Keratinocyte (primary cell): Measurements from ENCODE around the gene MID1. TPM values are rescaled to one million over a fixed set of nuclear protein-coding genes. Genes with fewer than 3 reads are reported as not detected.

Experiments
- DNase-seq: peaks from one replicate; pipeline ENCODE4 v3.0.0-alpha.2; 2011; ENCODE audit warnings: low read depth, missing footprints, low spot score
- FAIRE-seq: peaks from 2 replicates; lab custom pipeline; 2011; peaks lifted over from hg19 to GRCh38; lab: Jason Lieb, UNC
- H2AFZ ChIP-seq: 2 replicates; pipeline ENCODE4 v1.6.0; 2012; ENCODE audit warnings: low read length, control low read depth, inconsistent platforms; ENCODE audit not compliant: control insufficient read depth
- H3K27ac ChIP-seq: 2 replicates; pipeline ENCODE4 v1.5.1; 2011; ENCODE audit warnings: low read length; ENCODE audit not compliant: control insufficient read depth, insufficient read depth
- H3K27me3 ChIP-seq: 3 replicates; pipeline ENCODE4 v1.6.0; 2011; ENCODE audit warnings: low read length; ENCODE audit not compliant: control insufficient read depth, insufficient read depth; ENCODE audit errors: extremely low read depth
- H3K36me3 ChIP-seq, 2 experiments: 2 replicates in 1 of 2; 3 replicates in 1 of 2; pipeline ENCODE4 v1.5.1; 2011; ENCODE audit warnings: low read length in 2 of 2, mild to moderate bottlenecking in 1 of 2; ENCODE audit not compliant: control insufficient read depth in 2 of 2, insufficient read depth in 2 of 2; ENCODE audit errors: extremely low read depth in 1 of 2
- H3K4me1 ChIP-seq: 3 replicates; pipeline ENCODE4 v1.5.1; 2011; ENCODE audit warnings: low read length; ENCODE audit not compliant: control insufficient read depth, insufficient read depth; ENCODE audit errors: extremely low read depth
- H3K4me2 ChIP-seq: 3 replicates; pipeline ENCODE4 v1.6.0; 2011; ENCODE audit warnings: low read depth, low read length; ENCODE audit not compliant: control insufficient read depth, insufficient read depth; ENCODE audit errors: extremely low read depth
- H3K4me3 ChIP-seq, 3 experiments: fragments of 200-600 bp in 1 of 3; sonication (generic) in 1 of 3; 2 replicates in 2 of 3; 3 replicates in 1 of 3; pipeline ENCODE4 v1.5.1; 2011 to 2016; ENCODE audit warnings: low read length in 3 of 3, mild to moderate bottlenecking in 3 of 3, control low read depth in 2 of 3, inconsistent platforms in 1 of 3, low read depth in 1 of 3, mixed read lengths in 1 of 3, mixed run types in 1 of 3, moderate library complexity in 1 of 3; ENCODE audit not compliant: control insufficient read depth in 2 of 3, insufficient read depth in 2 of 3; ENCODE audit errors: extremely low read depth in 1 of 3
- H3K79me2 ChIP-seq: 2 replicates; pipeline ENCODE4 v1.6.0; 2012; ENCODE audit warnings: low read length; ENCODE audit not compliant: control insufficient read depth, insufficient read depth
- H3K9ac ChIP-seq: 3 replicates; pipeline ENCODE4 v1.6.0; 2011; ENCODE audit warnings: low read length; ENCODE audit not compliant: control insufficient read depth, insufficient read depth; ENCODE audit errors: extremely low read depth
- H3K9me1 ChIP-seq: 3 replicates; pipeline ENCODE4 v1.6.0; 2011; ENCODE audit warnings: low read length; ENCODE audit not compliant: control insufficient read depth, insufficient read depth; ENCODE audit errors: extremely low read depth
- H3K9me3 ChIP-seq: 2 replicates; pipeline ENCODE4 v1.5.1; 2012; ENCODE audit warnings: low read depth, low read length; ENCODE audit not compliant: control insufficient read depth
- H4K20me1 ChIP-seq: 3 replicates; pipeline ENCODE4 v1.6.0; 2011; ENCODE audit warnings: low read length; ENCODE audit not compliant: control insufficient read depth, insufficient read depth; ENCODE audit errors: extremely low read depth
- CTCF ChIP-seq, 3 experiments: IDR thresholded peaks in 1 of 3; conservative IDR thresholded peaks in 1 of 3; optimal IDR thresholded peaks in 1 of 3; 2 replicates in 2 of 3; 3 replicates in 1 of 3; pipeline versions ENCODE3 to v1.5.1; 2011; ENCODE audit warnings: low read length in 3 of 3, mild to moderate bottlenecking in 3 of 3, moderate library complexity in 2 of 3, control low read depth in 1 of 3, inconsistent platforms in 1 of 3; ENCODE audit not compliant: insufficient read depth in 2 of 3; ENCODE audit errors: extremely low read depth in 1 of 3
- EZH2 ChIP-seq: IDR thresholded peaks from one replicate; pipeline ENCODE4 v1.6.1; 2012; ENCODE audit warnings: inconsistent platforms, mild to moderate bottlenecking, low read length, moderate library complexity
- dilution Hi-C: fragments of 300-500 bp; cut with MboI; formaldehyde crosslinking; loops from one replicate; pipeline ENCODE4 v1.7.0; 2020; ENCODE audit warnings: low sequenced_read_pairs; ENCODE audit not compliant: extremely low pct_ligation_motif_present
- polyA plus RNA-seq, 5 experiments: library from polyadenylated mRNA; depleted of rRNA in 3 of 5; stranded (reverse) in 3 of 5; stranded (forward) in 1 of 5; unstranded in 1 of 5; fragments of >200 nt; gene quantifications; 1 replicate in 1 of 5; 2 replicates in 3 of 5; 3 replicates in 1 of 5; pipeline versions ENCODE4 v1.2.1 to v1.2.3, GENCODE V29; 2011 to 2012; ENCODE audit warnings: missing spikeins in 2 of 5, low read depth in 1 of 5, low replicate concordance in 1 of 5

Gene MID1
- polyA plus RNA-seq, 1 donor (not counting 4 experiments of a cell fraction or from before 2014, with no cell fraction given) = 9.2 TPM

- H3K27ac ChIP-seq = no peak overlapping the region
- H3K79me2 ChIP-seq = no peaks in the 10 kb centered on the region
- no peak for TF ChIP-seq CTCF (optimal IDR thresholded peaks at IDR 0.05 in 1 of 3, IDR thresholded peaks at IDR 0.05 in 1 of 3, conservative IDR thresholded peaks at IDR 0.05 in 1 of 3; ENCODE audit: extremely low read depth in 1 of 3, insufficient read depth in 2 of 3, low read length in 3 of 3)
- TF ChIP-seq EZH2 = no peak
- H3K4me2 ChIP-seq = no peak overlapping the region
- H2AFZ ChIP-seq = no peak overlapping the region
- no peaks in the 10 kb centered on the region for H3K36me3 ChIP-seq
- no peaks in the 10 kb centered on the region for H3K9me3 ChIP-seq
- no peaks in the 10 kb centered on the region for H4K20me1 ChIP-seq
- H3K9ac ChIP-seq = no peak overlapping the region
- dilution Hi-C loops = no loop called here
- H3K4me3 ChIP-seq = no peak overlapping the region
- FAIRE-seq (no peak), DNase-seq (no peak)
- no peaks in the 10 kb centered on the region for H3K27me3 ChIP-seq
- H3K9me1 ChIP-seq = no peaks in the 10 kb centered on the region
- H3K4me1 ChIP-seq = no peaks in the 10 kb centered on the region
Measured at GRCh38 chrX:10414862-10415261, 205.5 kb downstream of the MID1 start.

GRCh38 chrX:10414156-10414824 is 206.1 kb downstream of the MID1 start:
- no peak for TF ChIP-seq CTCF (optimal IDR thresholded peaks at IDR 0.05 in 1 of 3, IDR thresholded peaks at IDR 0.05 in 1 of 3, conservative IDR thresholded peaks at IDR 0.05 in 1 of 3; ENCODE audit: extremely low read depth in 1 of 3, insufficient read depth in 2 of 3, low read length in 3 of 3)
- no peak for TF ChIP-seq EZH2
- Histone ChIP-seq H3K4me3 (no peak overlapping the region), H3K9ac (no peak overlapping the region), H3K36me3 (no peaks in the 10 kb centered on the region), H3K27ac (no peak overlapping the region), H3K79me2 (no peaks in the 10 kb centered on the region), H3K9me3 (no peaks in the 10 kb centered on the region), H4K20me1 (no peaks in the 10 kb centered on the region), H3K27me3 (no peaks in the 10 kb centered on the region), H3K4me1 (no peaks in the 10 kb centered on the region), H2AFZ (no peak overlapping the region), H3K4me2 (no peak overlapping the region), H3K9me1 (no peaks in the 10 kb centered on the region)
- FAIRE-seq (no peak), DNase-seq (no peak)
- dilution Hi-C loops = no loop called here
